Measurements from ENCODE around the gene INPP5K.
"Not testable (repeated sequence)": the region's sequence is repeated elsewhere in the genome, so short reads cannot be mapped to it uniquely, and the experiment has no call there.

The INPP5K gene

DNA sequence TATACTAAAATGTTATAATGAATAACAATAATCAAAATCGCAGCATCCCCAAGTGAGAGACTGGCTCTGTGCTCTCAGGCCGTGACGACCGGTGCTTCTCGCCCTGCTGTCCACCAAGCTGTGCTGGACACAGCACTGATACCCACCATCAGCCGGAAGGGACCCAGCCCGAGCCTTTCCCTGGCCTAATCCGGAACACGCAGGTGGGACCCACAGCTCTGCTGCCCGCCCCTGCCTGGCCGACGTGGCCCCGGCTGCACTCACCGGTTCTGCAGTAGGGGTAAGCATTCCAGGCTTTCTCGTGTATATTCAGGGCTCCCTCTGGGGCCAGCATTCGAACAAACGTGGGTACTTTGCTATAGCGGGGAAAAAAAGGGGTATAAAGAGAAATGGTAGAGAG, 31.6 kb upstream of the INPP5K start:
- H3K9me3 ChIP-seq, result no peaks in the 10 kb centered on the region
- H3K4me1 ChIP-seq, result no peaks in the 10 kb centered on the region
- no peak overlapping the region for H3K27ac ChIP-seq
- peaks cover 100% of the 10 kb centered on the region for H3K36me3 ChIP-seq
- no peak for TF ChIP-seq Cebpa-rat (IDR thresholded peaks at IDR 0.05)
- no peak overlapping the region for H3K4me2 ChIP-seq
- no peaks in the 10 kb centered on the region for H3K27me3 ChIP-seq
- no peak overlapping the region for H3K4me3 ChIP-seq
- H4K20me1 ChIP-seq, result peaks cover 48% of the 10 kb centered on the region
- H3K9ac ChIP-seq, result no peak overlapping the region

DNA sequence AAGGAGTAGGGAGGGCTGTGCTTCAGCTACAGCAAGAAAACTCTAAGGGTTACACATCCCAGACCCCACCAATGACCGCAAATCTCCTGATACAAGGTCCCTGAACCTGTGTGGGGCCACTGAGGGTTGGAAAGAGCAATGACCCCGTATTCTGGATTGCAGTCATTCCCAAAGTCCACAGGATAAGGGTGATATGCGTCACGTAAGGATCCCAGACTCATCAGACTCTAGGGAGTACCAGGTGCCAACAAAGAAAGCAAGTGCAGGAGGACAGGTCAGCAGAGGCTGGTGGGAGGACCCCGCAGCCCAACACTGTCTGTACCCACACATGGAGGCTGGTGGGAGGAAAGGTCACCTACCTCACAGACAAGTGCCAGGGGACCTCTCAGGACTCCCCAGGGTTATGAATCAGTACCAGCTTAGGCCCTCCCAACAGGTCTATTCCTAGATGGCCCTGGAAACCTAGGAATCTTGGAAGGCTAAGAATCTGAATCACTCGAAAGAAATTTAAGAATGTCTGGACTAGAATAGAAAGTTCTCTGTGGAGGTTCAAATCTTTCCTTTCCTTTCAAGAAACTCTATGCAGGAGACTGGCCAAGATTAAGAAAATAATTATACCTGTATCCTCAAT, 30.0 kb upstream of the INPP5K start:
- H3K4me3 ChIP-seq, result no peak overlapping the region
- no peaks in the 10 kb centered on the region for H3K27me3 ChIP-seq
- H4K20me1 ChIP-seq, result peaks cover 51% of the 10 kb centered on the region
- no peak overlapping the region for H3K4me2 ChIP-seq
- H3K36me3 ChIP-seq, result peaks cover 100% of the 10 kb centered on the region
- H3K4me1 ChIP-seq, result no peaks in the 10 kb centered on the region
- H3K27ac ChIP-seq, result no peak overlapping the region
- H3K9me3 ChIP-seq, result no peaks in the 10 kb centered on the region
- no peak for TF ChIP-seq Cebpa-rat (IDR thresholded peaks at IDR 0.05)
- H3K9ac ChIP-seq, result no peak overlapping the region

DNA sequence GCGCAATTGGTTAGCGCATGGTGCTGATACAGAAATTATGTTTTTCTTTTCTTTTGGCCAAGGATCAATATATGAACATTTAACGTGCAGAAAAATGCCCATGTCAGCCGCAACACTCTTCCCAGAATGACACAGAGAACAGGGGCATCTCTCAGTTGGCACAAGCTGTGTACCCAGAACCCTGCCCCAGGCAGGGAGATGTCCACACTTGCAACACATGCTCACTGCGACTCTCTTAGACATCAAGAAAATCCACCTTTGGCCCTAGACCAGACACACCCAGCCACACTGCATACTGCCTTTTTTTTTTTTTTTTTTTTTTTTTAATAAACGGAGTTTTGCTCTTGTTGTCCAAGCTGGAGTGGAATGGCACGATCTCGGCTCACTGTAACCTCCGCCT, 29.2 kb upstream of the INPP5K start:
- Histone ChIP-seq H3K4me1 (no peaks in the 10 kb centered on the region), H3K4me3 (no peak overlapping the region), H3K9me3 (no peaks in the 10 kb centered on the region), H3K27ac (no peak overlapping the region), H3K27me3 (no peaks in the 10 kb centered on the region), H4K20me1 (peaks cover 45% of the 10 kb centered on the region), H3K4me2 (no peak overlapping the region), H3K9ac (no peak overlapping the region), H3K36me3 (peaks cover 100% of the 10 kb centered on the region)
- TF ChIP-seq Cebpa-rat (IDR thresholded peaks at IDR 0.05), result no peak

DNA sequence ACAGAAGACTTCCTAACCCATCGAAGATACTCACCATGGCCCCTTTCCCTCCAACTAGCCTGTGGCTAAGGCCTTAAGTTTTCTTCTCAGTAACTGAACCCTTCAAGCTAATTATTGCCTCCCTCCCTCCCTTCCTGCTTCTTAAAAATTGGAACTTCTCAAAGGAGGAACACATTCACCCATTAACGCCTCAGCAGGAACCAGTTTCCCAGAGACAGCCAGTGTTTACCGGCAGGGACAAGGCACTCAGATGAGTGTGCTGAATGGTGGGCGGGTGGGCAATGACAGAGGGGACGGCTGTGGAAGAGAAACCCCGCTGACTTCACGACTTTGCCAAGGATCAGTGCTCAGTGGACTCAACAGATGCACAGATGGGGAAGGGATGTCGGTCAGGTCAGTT, 25.9 kb upstream of the INPP5K start:
- no peaks in the 10 kb centered on the region for H3K4me1 ChIP-seq
- TF ChIP-seq Cebpa-rat (IDR thresholded peaks at IDR 0.05), result no peak
- H3K36me3 ChIP-seq, result peaks cover 100% of the 10 kb centered on the region
- H3K9me3 ChIP-seq, result no peaks in the 10 kb centered on the region
- peaks cover 35% of the 10 kb centered on the region for H4K20me1 ChIP-seq
- H3K9ac ChIP-seq, result no peak overlapping the region
- no peaks in the 10 kb centered on the region for H3K27me3 ChIP-seq
- H3K4me2 ChIP-seq, result no peak overlapping the region
- H3K27ac ChIP-seq, result no peak overlapping the region
- H3K4me3 ChIP-seq, result no peak overlapping the region

DNA sequence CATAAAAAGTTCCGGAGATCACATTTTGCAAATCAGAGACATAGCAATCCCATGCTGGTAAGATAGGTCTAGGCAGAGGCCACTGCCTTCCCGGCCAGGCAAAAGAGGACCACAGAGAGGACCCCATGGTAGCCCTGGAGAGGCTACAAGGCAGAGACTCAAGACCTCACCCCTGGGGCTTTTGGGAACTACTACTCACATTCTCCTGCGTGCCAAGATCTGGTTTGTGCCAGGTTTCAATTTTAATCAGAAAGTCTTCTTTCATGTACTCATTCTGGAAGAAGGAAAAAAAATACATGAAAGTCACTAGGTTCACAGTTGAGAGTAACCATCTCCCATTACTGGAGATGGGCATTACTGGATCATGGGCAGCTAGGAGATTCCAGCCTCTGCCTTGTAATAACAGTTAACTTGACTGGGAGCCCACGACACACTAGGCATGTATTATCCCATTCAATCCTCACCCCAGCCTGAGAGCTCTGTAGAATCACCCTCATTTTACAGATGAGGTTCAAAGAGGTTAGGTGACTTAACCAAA, 25.0 kb upstream of the INPP5K start:
- no peak overlapping the region for H3K27ac ChIP-seq
- peaks cover 100% of the 10 kb centered on the region for H3K36me3 ChIP-seq
- no peaks in the 10 kb centered on the region for H3K4me1 ChIP-seq
- no peak overlapping the region for H3K9ac ChIP-seq
- H4K20me1 ChIP-seq, result peaks cover 35% of the 10 kb centered on the region
- H3K27me3 ChIP-seq, result no peaks in the 10 kb centered on the region
- no peak overlapping the region for H3K4me2 ChIP-seq
- no peaks in the 10 kb centered on the region for H3K9me3 ChIP-seq
- no peak overlapping the region for H3K4me3 ChIP-seq
- TF ChIP-seq Cebpa-rat (IDR thresholded peaks at IDR 0.05), result no peak

DNA sequence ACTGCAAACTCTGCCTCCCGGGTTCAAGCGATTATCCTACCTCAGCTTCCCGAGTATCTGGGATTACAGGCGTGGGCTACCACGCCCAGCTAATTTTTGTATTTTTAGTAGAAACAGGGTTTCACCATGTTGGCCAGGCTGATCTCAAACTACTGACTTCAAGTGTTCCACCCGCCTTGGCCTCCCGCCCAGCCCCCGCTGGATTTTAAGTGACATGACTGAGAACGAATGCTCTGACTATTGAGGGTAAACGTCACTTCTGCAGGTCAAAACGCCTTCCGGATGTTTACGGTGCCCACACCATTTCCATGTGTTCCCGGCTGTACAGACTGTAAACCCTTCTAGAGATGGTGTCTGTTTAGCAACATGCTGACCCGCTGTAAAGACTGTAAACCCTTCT, 23.4 kb upstream of the INPP5K start:
- Histone ChIP-seq H3K9me3 (no peaks in the 10 kb centered on the region), H3K9ac (no peak overlapping the region), H3K4me1 (no peaks in the 10 kb centered on the region), H3K27me3 (no peaks in the 10 kb centered on the region), H3K36me3 (peaks cover 99% of the 10 kb centered on the region), H3K27ac (no peak overlapping the region), H4K20me1 (peaks cover 24% of the 10 kb centered on the region), H3K4me3 (no peak overlapping the region), H3K4me2 (no peak overlapping the region)
- TF ChIP-seq Cebpa-rat (IDR thresholded peaks at IDR 0.05), result no peak

DNA sequence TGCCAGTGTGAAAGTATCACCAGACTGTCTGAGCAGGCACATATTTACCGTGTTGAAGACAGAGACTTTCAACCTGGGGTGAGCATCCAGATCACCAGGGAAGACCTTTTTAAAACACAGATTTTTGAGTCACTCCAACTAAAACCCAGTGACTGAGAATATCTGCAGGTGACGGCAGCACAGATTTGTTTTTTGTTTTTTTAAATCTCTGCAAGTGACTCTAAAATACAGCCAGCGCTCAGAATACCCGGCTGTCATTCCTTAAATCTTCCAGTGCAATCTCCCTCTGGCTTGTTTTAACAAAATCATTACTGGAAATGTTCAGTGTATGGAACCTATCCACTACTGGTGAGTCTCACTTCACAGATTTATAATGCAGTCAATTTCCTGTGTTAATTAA, 19.3 kb upstream of the INPP5K start:
- Histone ChIP-seq H3K27me3 (no peaks in the 10 kb centered on the region), H3K4me2 (no peak overlapping the region), H3K27ac (no peak overlapping the region), H3K4me1 (no peaks in the 10 kb centered on the region), H3K9ac (no peak overlapping the region), H3K9me3 (no peaks in the 10 kb centered on the region), H3K36me3 (peaks cover 99% of the 10 kb centered on the region), H3K4me3 (no peak overlapping the region), H4K20me1 (0 out of 2 replicates have a peak, but pooled peaks cover 9% of the 10 kb centered on the region)
- no peak for TF ChIP-seq Cebpa-rat (IDR thresholded peaks at IDR 0.05)

DNA sequence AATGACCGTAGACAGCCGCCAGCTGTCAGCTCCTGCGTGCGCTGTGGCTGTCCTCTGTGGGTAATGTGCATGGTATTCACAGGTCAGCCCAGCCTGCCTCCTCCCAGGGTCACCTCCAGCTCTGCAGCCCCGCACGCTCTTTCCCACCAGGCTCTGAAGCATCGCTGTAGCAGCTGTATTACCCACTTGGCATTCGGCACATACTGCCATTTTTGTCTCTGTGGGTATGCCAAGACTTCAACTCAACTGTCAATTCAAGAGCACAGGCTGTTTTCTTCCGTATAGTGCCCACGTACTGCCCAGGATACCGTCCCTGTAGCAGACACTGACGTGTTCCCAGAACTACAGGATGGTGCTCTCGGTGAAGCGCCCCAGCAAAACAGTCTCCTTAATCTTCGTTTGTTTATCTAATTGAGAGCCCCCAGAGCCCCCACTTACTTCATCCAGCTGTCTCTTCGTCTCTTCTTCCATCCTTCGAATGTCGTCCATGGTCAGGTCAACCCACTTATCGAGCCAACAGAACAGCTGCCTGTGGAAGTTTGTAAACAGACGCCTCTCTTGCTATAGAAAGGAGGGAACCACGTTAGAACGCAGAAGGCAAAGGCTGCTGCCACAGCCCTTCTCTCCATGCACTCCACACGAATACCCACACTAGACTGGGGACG, 17.4 kb upstream of the INPP5K start:
- Histone ChIP-seq H3K36me3 (peaks cover 99% of the 10 kb centered on the region), H3K4me3 (no peak overlapping the region), H3K9ac (0 out of 2 replicates have a peak overlapping the region, but pooled peaks have one; percentile 2), H3K27ac (no peak overlapping the region), H3K9me3 (no peaks in the 10 kb centered on the region), H3K4me2 (no peak overlapping the region), H4K20me1 (0 out of 2 replicates have a peak, but pooled peaks cover 10% of the 10 kb centered on the region), H3K27me3 (no peaks in the 10 kb centered on the region), H3K4me1 (no peaks in the 10 kb centered on the region)
- no peak for TF ChIP-seq Cebpa-rat (IDR thresholded peaks at IDR 0.05)

DNA sequence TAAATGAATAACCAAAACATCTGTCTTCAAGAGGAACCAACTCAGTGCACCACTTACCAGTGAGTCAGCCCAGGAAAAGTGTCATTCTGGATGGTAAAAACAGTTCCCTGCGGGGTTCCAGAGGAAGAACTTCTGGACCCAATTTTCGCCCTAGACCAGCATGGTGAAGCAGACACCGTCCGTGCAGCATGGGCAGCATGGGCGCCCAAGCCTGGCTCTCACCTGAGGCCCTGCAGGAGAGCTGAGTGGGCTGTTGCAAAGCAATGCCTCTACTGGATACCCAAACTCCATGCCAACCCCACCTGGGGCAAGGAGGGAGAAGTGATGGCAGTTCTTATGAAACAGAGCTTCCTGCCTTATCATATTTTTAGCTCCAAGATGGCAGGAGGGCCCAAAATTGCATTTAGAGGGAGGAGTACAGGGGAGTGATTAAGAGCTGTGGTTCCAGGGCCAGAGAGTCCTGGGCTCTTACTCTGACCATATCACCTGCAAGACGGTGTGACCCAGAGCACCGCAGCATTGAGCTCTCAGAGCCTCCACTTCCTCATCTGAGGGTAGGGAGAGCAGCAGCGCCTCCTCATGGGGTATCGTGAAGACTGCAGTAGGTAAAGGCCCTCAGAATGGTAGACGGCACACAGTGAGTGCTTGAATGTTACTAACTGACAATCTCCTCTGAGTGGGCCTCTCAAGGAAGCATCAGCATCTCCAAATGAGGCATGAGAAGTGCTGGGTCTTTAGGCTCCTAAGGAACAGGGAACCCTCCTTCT, 16.6 kb upstream of the INPP5K start:
- Histone ChIP-seq H4K20me1 (0 out of 2 replicates have a peak, but pooled peaks cover 10% of the 10 kb centered on the region), H3K9me3 (no peaks in the 10 kb centered on the region), H3K27me3 (no peaks in the 10 kb centered on the region), H3K9ac (0 out of 2 replicates have a peak overlapping the region, but pooled peaks have one; percentile 2), H3K4me2 (no peak overlapping the region), H3K4me3 (no peak overlapping the region), H3K36me3 (peaks cover 99% of the 10 kb centered on the region), H3K27ac (no peak overlapping the region), H3K4me1 (no peaks in the 10 kb centered on the region)
- no peak for TF ChIP-seq Cebpa-rat (IDR thresholded peaks at IDR 0.05)

- no peak overlapping the region for H3K9ac ChIP-seq
- no peak overlapping the region for H3K27ac ChIP-seq
- H3K36me3 ChIP-seq, result peaks cover 99% of the 10 kb centered on the region
- no peak overlapping the region for H3K4me3 ChIP-seq
- TF ChIP-seq Cebpa-rat (IDR thresholded peaks at IDR 0.05), result no peak
- H3K4me2 ChIP-seq, result no peak overlapping the region
- no peaks in the 10 kb centered on the region for H3K9me3 ChIP-seq
- H3K27me3 ChIP-seq, result no peaks in the 10 kb centered on the region
- no peaks in the 10 kb centered on the region for H3K4me1 ChIP-seq
- H4K20me1 ChIP-seq, result 0 out of 2 replicates have a peak, but pooled peaks cover 10% of the 10 kb centered on the region
These were observed 13.5 kb upstream of the INPP5K start for GRCh38 chr17:1529863-1530262.

- not testable (repeated sequence) for H3K27me3 ChIP-seq, H3K4me2 ChIP-seq, H3K27ac ChIP-seq, H3K9me3 ChIP-seq, H3K9ac ChIP-seq, H4K20me1 ChIP-seq, H3K4me1 ChIP-seq, H3K4me3 ChIP-seq
- peaks cover 97% of the 10 kb centered on the region for H3K36me3 ChIP-seq
These were observed 10.5 kb upstream of the INPP5K start for GRCh38 chr17:1526876-1527275.
